Measurements from ENCODE around the gene FERD3L.

Gene FERD3L

GRCh38 chr7:19112274-19113001 lies 32.8 kb downstream of the FERD3L start:
- in situ Hi-C loops (cut with HindIII; ENCODE audit: low sequenced_read_pairs) = loop anchor here (5.0 to 25.0 kb wide), 2 partner anchors 355 to 525 kb away; no protein-coding TSS in a partner anchor
- peak overlapping the region; percentile 91 for H3K4me3 ChIP-seq (ENCODE audit: low read depth, low read length)
- peak; percentile 96 for DNase-seq (ENCODE audit: low read depth)
- no peak for TF ChIP-seq CTCF (IDR thresholded peaks at IDR 0.05; ENCODE audit: low read depth, low read length, missing control alignments)

GRCh38 chr7:19111474-19112273 lies 33.5 kb downstream of the FERD3L start:
- H3K4me3 ChIP-seq (ENCODE audit: low read depth, low read length) = peak overlapping the region; percentile 91
- in situ Hi-C loops (cut with HindIII; ENCODE audit: low sequenced_read_pairs) = loop anchor here (5.0 to 25.0 kb wide), 2 partner anchors 354 to 524 kb away; no protein-coding TSS in a partner anchor
- DNase-seq (ENCODE audit: low read depth) = no peak
- TF ChIP-seq CTCF (IDR thresholded peaks at IDR 0.05; ENCODE audit: low read depth, low read length, missing control alignments) = no peak

- H3K4me3 ChIP-seq (ENCODE audit: low read depth, low read length) = no peak overlapping the region
- no peak for TF ChIP-seq CTCF (IDR thresholded peaks at IDR 0.05; ENCODE audit: low read depth, low read length, missing control alignments)
- no peak for DNase-seq (ENCODE audit: low read depth)
- in situ Hi-C loops (cut with HindIII; ENCODE audit: low sequenced_read_pairs) = loop anchor here (5.0 to 25.0 kb wide), 2 partner anchors 353 to 523 kb away; no protein-coding TSS in a partner anchor
These were observed 34.4 kb downstream of the FERD3L start for GRCh38 chr7:19110776-19111175.

DNA sequence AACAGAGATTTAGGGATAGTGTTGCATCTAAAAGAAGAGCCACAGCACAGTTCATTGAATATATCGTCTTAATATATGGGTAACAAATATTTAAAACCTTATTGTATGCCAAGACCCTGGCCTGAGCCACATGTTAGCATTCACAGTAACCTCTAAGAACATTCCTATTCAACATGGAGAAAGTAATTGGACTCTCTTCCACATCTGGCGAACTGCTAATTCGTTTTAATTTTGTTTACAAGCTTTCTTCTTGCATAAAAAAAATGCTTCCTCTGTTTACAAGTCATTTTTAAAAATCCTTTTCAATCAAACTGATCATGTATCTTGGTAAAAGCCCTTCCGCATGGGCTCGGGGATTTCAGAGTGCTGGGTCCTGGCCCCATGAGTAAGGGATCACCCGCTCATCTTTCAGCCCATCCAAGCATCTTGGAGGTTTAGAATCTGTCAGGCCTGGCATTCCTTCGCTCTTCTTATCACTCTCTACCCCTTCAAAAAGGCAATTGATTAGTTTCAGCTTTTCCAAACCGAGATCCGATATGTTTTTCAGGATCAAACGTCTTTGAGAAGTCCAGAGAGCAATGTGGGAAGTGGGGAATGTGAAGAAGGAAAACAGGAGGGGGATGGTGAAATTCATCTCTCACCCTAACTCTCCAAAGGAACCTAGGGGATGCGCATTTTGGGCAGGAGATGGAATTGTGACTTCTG lies 35.0 kb downstream of the FERD3L start:
- in situ Hi-C loops (cut with HindIII; ENCODE audit: low sequenced_read_pairs) = loop anchor here (5.0 to 25.0 kb wide), 2 partner anchors 353 to 523 kb away; no protein-coding TSS in a partner anchor
- TF ChIP-seq CTCF (IDR thresholded peaks at IDR 0.05; ENCODE audit: low read depth, low read length, missing control alignments) = no peak
- no peak for DNase-seq (ENCODE audit: low read depth)
- H3K4me3 ChIP-seq (ENCODE audit: low read depth, low read length) = no peak overlapping the region

- H3K4me3 ChIP-seq (ENCODE audit: low read depth, low read length) = no peak overlapping the region
- no peak for DNase-seq (ENCODE audit: low read depth)
- TF ChIP-seq CTCF (IDR thresholded peaks at IDR 0.05; ENCODE audit: low read depth, low read length, missing control alignments) = no peak
- in situ Hi-C loops (cut with HindIII; ENCODE audit: low sequenced_read_pairs) = loop anchor here (25.0 kb wide), 1 partner anchor 522 kb away; no protein-coding TSS in a partner anchor
These were observed 35.9 kb downstream of the FERD3L start for GRCh38 chr7:19109000-19109946.
